Embryonic facial prominence (tissue), 1 donor: ENCODE results near the gene SLC44A4.

Experiments
- DNase-seq: peaks from one replicate; pipeline ENCODE4 v3.0.0-alpha.2; 2016; ENCODE audit errors: extremely low spot score

SLC44A4 gene

GRCh38 chr6:31901415-31901952, 22.7 kb upstream of the SLC44A4 start:
- no peak for DNase-seq

- no peak for DNase-seq
Observed at GRCh38 chr6:31900917-31901414, 22.2 kb upstream of the SLC44A4 start.

GRCh38 chr6:31899882-31900722, 21.3 kb upstream of the SLC44A4 start:
- DNase-seq: no peak

DNA sequence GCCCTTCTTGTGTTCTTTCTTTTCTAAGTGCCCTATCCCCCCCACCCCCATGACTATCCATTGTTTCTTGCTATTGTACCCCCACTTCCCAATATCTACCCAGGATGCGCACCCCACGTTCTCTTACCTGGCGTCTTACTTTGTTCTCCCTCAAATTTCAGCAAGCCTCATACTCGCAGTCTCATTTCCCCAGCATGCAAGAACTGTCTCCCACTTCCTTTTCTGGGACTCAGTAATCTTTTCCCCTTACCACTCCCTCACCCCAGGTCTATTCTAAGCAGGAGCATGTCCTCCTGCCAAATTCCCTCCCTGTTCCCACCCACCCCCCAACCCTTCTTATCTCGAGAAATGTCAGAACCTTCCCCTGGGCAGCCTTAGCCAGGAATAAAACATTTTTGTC, 20.4 kb upstream of the SLC44A4 start:
- DNase-seq: no peak

GRCh38 chr6:31898383-31899011, 19.7 kb upstream of the SLC44A4 start:
- DNase-seq: no peak

GRCh38 chr6:31897612-31898382, 19.0 kb upstream of the SLC44A4 start, which contains the start of gene EHMT2:
Gene EHMT2, minus strand, starts transcription at chr6:31897698. Its CDS starts 21 bp downstream, at chr6:31897677.
- peak; percentile 63 for DNase-seq

GRCh38 chr6:31896856-31897611, 18.2 kb upstream of the SLC44A4 start:
- DNase-seq: no peak

GRCh38 chr6:31896493-31896855, 17.7 kb upstream of the SLC44A4 start:
- DNase-seq: no peak

DNA sequence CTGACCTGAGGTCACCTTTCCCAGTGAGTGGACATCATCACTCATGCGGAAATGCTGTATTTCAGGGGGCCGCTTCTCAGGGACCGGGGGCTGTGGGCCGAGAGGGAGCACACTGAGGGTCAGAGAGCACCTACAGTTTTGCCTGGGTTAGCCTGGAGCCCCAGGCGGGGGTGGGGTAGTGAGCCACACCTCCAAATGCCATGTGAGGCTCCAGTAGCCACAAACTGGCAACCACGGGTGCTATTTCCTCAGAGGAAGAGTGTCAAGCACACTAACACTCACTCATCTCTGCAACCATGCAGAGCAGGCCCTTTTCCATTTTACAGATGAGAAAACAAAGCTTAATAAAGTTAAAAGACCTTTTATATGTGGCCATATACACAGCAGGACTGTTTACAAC, 14.0 kb upstream of the SLC44A4 start:
- no peak for DNase-seq

GRCh38 chr6:31889331-31889972, 10.7 kb upstream of the SLC44A4 start:
- no peak for DNase-seq

GRCh38 chr6:31888276-31889258, 9.8 kb upstream of the SLC44A4 start:
- no peak for DNase-seq

DNA sequence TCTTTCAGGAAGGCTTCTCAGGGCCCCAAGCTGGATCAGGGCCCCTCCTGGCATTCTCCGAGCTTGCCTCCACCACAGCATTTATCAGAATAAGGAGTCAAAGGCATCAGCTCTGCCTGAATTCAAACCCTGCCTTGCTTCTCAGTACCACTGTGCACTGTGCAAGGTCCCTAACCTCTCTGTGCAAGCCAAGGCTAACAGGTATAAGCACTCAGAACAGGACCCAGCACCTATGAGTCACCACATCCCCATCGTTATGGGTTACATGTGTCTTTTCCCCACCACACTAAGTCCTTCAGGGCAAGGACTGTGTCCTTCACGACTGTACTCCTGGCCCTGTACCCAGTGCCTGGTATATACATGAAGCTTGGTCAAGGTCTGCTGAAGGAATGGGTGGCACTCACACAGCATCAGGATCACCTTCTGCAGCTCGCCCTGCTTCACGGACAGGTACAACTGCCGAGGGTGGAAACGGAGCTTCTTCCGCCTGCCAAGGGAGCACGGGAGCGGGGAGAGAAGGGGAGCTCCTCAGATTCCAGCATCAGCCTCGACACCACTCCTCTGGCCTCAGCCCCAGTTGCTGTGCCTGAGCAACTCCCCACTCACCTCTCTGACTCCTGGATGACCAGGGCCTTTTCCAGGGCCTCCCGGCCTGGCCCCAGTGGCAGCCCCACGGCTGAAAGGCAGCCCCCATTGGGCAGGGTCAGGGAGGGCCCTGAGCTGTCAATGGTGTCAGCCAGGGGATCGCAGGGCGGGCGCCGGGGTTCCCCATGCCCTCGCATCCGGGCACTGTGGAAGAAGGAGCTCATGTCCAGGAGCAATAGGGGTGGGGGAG, 8.6 kb upstream of the SLC44A4 start:
- no peak for DNase-seq

DNA sequence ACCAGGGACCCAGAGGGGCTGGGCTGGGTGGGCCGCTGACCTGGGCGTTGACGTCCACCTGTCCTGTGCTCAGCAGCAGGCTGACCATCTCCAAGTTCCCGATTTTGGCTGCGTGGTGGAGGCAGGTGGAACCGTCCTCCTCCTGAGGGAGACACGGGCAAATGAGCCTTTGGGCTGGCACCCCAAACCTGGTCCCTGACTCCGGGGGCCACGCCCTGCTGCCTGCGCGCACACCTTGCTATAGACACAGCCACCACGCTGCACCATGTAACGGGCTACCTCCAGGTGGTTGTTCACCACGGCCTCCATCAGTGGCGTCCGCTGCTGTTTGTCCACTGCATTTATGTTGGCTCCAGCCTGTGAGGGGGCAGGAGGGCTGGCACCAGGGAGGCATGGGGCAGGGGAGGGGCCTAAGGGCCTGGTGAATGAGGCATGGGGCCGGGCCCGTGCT, 7.8 kb upstream of the SLC44A4 start:
- DNase-seq: no peak

- DNase-seq: no peak
Observed at GRCh38 chr6:31884528-31885035, 5.8 kb upstream of the SLC44A4 start.

DNA sequence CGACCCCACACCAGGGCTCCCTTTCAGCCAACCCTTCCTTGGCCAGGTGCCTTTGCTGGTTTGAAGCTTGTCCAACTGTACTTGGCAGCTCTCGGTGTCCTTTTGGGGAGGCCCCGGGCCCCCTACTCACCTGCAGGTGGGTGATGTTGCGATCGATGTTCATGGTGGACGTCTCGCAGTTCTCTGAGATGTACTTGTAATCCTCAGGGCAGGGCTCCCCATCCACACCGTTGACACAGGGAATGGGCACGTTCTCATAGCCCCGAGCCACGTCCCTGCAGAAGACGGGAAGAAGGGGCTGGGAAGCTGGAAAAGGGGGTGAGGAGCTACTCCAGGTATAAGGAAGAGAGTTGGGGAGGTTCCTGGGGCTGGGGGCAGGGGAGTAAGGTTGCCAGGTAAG, 4.9 kb upstream of the SLC44A4 start:
- DNase-seq: no peak

- no peak for DNase-seq
Observed at GRCh38 chr6:31882344-31882743, 3.5 kb upstream of the SLC44A4 start.

- no peak for DNase-seq
Observed at GRCh38 chr6:31881136-31881859, 2.5 kb upstream of the SLC44A4 start.

- DNase-seq: no peak
Observed at GRCh38 chr6:31880616-31881015, 1.8 kb upstream of the SLC44A4 start.
